CD8-positive, alpha-beta memory T cell (primary cell): Measurements from ENCODE around the gene IFI27L1. TPM values are rescaled to one million over a fixed set of nuclear protein-coding genes. Genes with fewer than 3 reads are reported as not detected.
A peak's percentile ranks its signal among the peaks of the same experiment; 100 is the strongest.

ENCODE experiments used
- CTCF ChIA-PET: fragments of 350-600 bp; sonication (Branson Sonifier 250); formaldehyde crosslinking; loops from one replicate; lab custom pipeline; 2021; ENCODE audit warnings: antibody characterized with exemption; lab: Charles Lee
- POLR2A ChIA-PET: fragments of 350-600 bp; sonication (Branson Sonifier 250); formaldehyde crosslinking; loops from one replicate; lab custom pipeline; 2021; ENCODE audit warnings: antibody characterized with exemption; lab: Charles Lee
- DNase-seq, 5 donors: peaks; one replicate each; pipeline versions ENCODE4 v3.0.0 to v3.0.0-alpha.2; 2020 to 2022; ENCODE audit warnings: mixed read lengths in 1 of 5
- H3K27ac ChIP-seq: one replicate; pipeline ENCODE4 v1.7.0; 2013; ENCODE audit warnings: low read depth, mild to moderate bottlenecking, low read length, moderate library complexity
- H3K27me3 ChIP-seq: 2 replicates; pipeline ENCODE4 v1.7.0; 2013; ENCODE audit warnings: low read length, mild to moderate bottlenecking; ENCODE audit not compliant: insufficient read depth, poor library complexity, severe bottlenecking
- H3K36me3 ChIP-seq: 2 replicates; pipeline ENCODE4 v1.7.0; 2013; ENCODE audit warnings: mild to moderate bottlenecking, low read length, moderate library complexity; ENCODE audit not compliant: insufficient read depth
- H3K4me1 ChIP-seq: 2 replicates; pipeline ENCODE4 v1.7.0; 2013; ENCODE audit warnings: mild to moderate bottlenecking, low read length, moderate library complexity; ENCODE audit not compliant: insufficient read depth
- H3K4me3 ChIP-seq: 2 replicates; pipeline ENCODE4 v1.7.0; 2013; ENCODE audit warnings: mild to moderate bottlenecking, low read length
- H3K9me3 ChIP-seq: 2 replicates; pipeline ENCODE4 v1.7.0; 2013; ENCODE audit warnings: mild to moderate bottlenecking, low read length
- H3K27ac Mint-ChIP-seq, 8 donors: one replicate each; pipeline ENCODE4 v1.8.0; 2020 to 2021; ENCODE audit warnings: mixed read lengths in 8 of 8, mild to moderate bottlenecking in 6 of 8, inconsistent platforms in 3 of 8, moderate library complexity in 3 of 8
- H3K27me3 Mint-ChIP-seq, 2 donors: one replicate each; pipeline ENCODE4 v1.8.0; 2020 to 2021; ENCODE audit warnings: mixed read lengths in 2 of 2, mild to moderate bottlenecking in 1 of 2, moderate library complexity in 1 of 2
- H3K36me3 Mint-ChIP-seq, 3 donors: one replicate each; pipeline ENCODE4 v1.8.0; 2020 to 2021; ENCODE audit warnings: mixed read lengths in 3 of 3, inconsistent platforms in 1 of 3, mild to moderate bottlenecking in 1 of 3
- H3K4me1 Mint-ChIP-seq, 3 donors: one replicate each; pipeline ENCODE4 v1.8.0; 2020 to 2021; ENCODE audit warnings: mixed read lengths in 3 of 3, inconsistent platforms in 1 of 3, mild to moderate bottlenecking in 1 of 3
- H3K4me3 Mint-ChIP-seq, 7 donors: one replicate each; pipeline ENCODE4 v1.8.0; 2020 to 2021; ENCODE audit warnings: mixed read lengths in 7 of 7, mild to moderate bottlenecking in 6 of 7, moderate library complexity in 4 of 7, inconsistent platforms in 2 of 7
- H3K9me3 Mint-ChIP-seq, 5 donors: one replicate each; pipeline ENCODE4 v1.8.0; 2020 to 2022; ENCODE audit warnings: mixed read lengths in 5 of 5, mild to moderate bottlenecking in 3 of 5, moderate library complexity in 2 of 5, inconsistent platforms in 1 of 5
- polyA plus RNA-seq: library from polyadenylated mRNA; unstranded; fragments of 300-500 nt; fragmentation: Illumina TruSeq; gene quantifications from one replicate; pipeline ENCODE4 v1.2.3, GENCODE V29; 2021
- total RNA-seq, 2 experiments: library from RNA; stranded (reverse); gene quantifications; one replicate each; pipeline ENCODE4 v1.2.3, GENCODE V29; 2021

IFI27L1 gene
- total and polyA plus RNA-seq, 3 experiments from 2014 or later = 8.3 to 18.4 (median 15.5) TPM

GRCh38 chr14:94088516-94088915, 7.4 kb downstream of the IFI27L1 start:
- Mint-ChIP-seq H3K27ac (no peak overlapping the region), H3K36me3 (peaks cover 0 to 2% (median 0%) of the 10 kb centered on the region in 3 donors), H3K27me3 (peaks cover 0 to 2% of the 10 kb centered on the region in 2 donors), H3K9me3 (no peaks in the 10 kb centered on the region), H3K4me3 (no peak overlapping the region), H3K4me1 (no peaks in the 10 kb centered on the region)
- H3K9me3 ChIP-seq = no peaks in the 10 kb centered on the region
- H3K4me3 ChIP-seq = no peak overlapping the region
- H3K27ac ChIP-seq = no peak overlapping the region
- no peaks in the 10 kb centered on the region for H3K4me1 ChIP-seq
- no peaks in the 10 kb centered on the region for H3K36me3 ChIP-seq
- ChIA-PET CTCF (interaction anchor here (0.9 kb wide), 2 partner anchors 44 to 48 kb away, joined by 3 to 4 read pairs; no protein-coding TSS in a partner anchor), POLR2A (no interaction called here)
- no peaks in the 10 kb centered on the region for H3K27me3 ChIP-seq
- no peak for DNase-seq

- peaks cover 0 to 2% of the 10 kb centered on the region in 2 donors for H3K27me3 Mint-ChIP-seq
- POLR2A ChIA-PET = no interaction called here
- CTCF ChIA-PET = no interaction called here
Observed at GRCh38 chr14:94089479-94089878, 8.4 kb downstream of the IFI27L1 start.

GRCh38 chr14:94093418-94093817, 12.3 kb downstream of the IFI27L1 start:
- H3K4me1 ChIP-seq = no peaks in the 10 kb centered on the region
- H3K4me3 Mint-ChIP-seq = no peak overlapping the region
- ChIA-PET POLR2A (no interaction called here), CTCF (no interaction called here)
- no peak overlapping the region for H3K27ac ChIP-seq
- no peaks in the 10 kb centered on the region for H3K36me3 ChIP-seq
- no peaks in the 10 kb centered on the region for H3K27me3 Mint-ChIP-seq
- DNase-seq = no peak
- H3K27ac Mint-ChIP-seq = no peak overlapping the region
- no peaks in the 10 kb centered on the region for H3K27me3 ChIP-seq
- H3K4me3 ChIP-seq = no peak overlapping the region
- H3K36me3 Mint-ChIP-seq = no peaks in the 10 kb centered on the region
- no peaks in the 10 kb centered on the region for H3K9me3 Mint-ChIP-seq
- no peaks in the 10 kb centered on the region for H3K9me3 ChIP-seq
- H3K4me1 Mint-ChIP-seq = no peaks in the 10 kb centered on the region

More at GRCh38 chr14:94089479-94089878, 8.4 kb downstream of the IFI27L1 start:
- no peaks in the 10 kb centered on the region for H3K4me1 ChIP-seq
- H3K27ac ChIP-seq = no peak overlapping the region
- no peaks in the 10 kb centered on the region for H3K27me3 ChIP-seq
- H3K36me3 Mint-ChIP-seq = peaks cover 0 to 2% (median 0%) of the 10 kb centered on the region in 3 donors
- H3K4me3 ChIP-seq = no peak overlapping the region
- DNase-seq = no peak
- no peaks in the 10 kb centered on the region for H3K9me3 Mint-ChIP-seq
- no peaks in the 10 kb centered on the region for H3K9me3 ChIP-seq
- H3K4me1 Mint-ChIP-seq = no peaks in the 10 kb centered on the region
- H3K36me3 ChIP-seq = no peaks in the 10 kb centered on the region
- no peak overlapping the region for H3K4me3 Mint-ChIP-seq
- no peak overlapping the region for H3K27ac Mint-ChIP-seq

- Mint-ChIP-seq H3K4me3 (no peak overlapping the region), H3K27me3 (no peaks in the 10 kb centered on the region), H3K27ac (no peak overlapping the region), H3K36me3 (peaks cover 0 to 2% (median 0%) of the 10 kb centered on the region in 3 donors), H3K4me1 (no peaks in the 10 kb centered on the region), H3K9me3 (no peaks in the 10 kb centered on the region)
- CTCF ChIA-PET = no interaction called here
- Histone ChIP-seq H3K9me3 (no peaks in the 10 kb centered on the region), H3K4me1 (no peaks in the 10 kb centered on the region), H3K27ac (no peak overlapping the region), H3K4me3 (no peak overlapping the region), H3K27me3 (no peaks in the 10 kb centered on the region), H3K36me3 (no peaks in the 10 kb centered on the region)
- DNase-seq = no peak
- POLR2A ChIA-PET = no interaction called here
Observed at GRCh38 chr14:94097091-94097490, 16.0 kb downstream of the IFI27L1 start.

GRCh38 chr14:94098326-94098992, 17.3 kb downstream of the IFI27L1 start:
- Mint-ChIP-seq H3K27me3 (no peaks in the 10 kb centered on the region), H3K36me3 (peaks cover 0 to 2% (median 0%) of the 10 kb centered on the region in 3 donors), H3K4me3 (no peak overlapping the region), H3K9me3 (no peaks in the 10 kb centered on the region), H3K4me1 (no peaks in the 10 kb centered on the region), H3K27ac (no peak overlapping the region)
- Histone ChIP-seq H3K27ac (no peak overlapping the region), H3K36me3 (no peaks in the 10 kb centered on the region), H3K27me3 (no peaks in the 10 kb centered on the region), H3K9me3 (no peaks in the 10 kb centered on the region), H3K4me1 (no peaks in the 10 kb centered on the region), H3K4me3 (no peak overlapping the region)
- no peak for DNase-seq
- CTCF ChIA-PET = no interaction called here
- POLR2A ChIA-PET = no interaction called here

GRCh38 chr14:94099006-94099405, 17.9 kb downstream of the IFI27L1 start:
- H3K27me3 Mint-ChIP-seq = no peaks in the 10 kb centered on the region
- ChIA-PET POLR2A (no interaction called here), CTCF (no interaction called here)
- Histone ChIP-seq H3K36me3 (no peaks in the 10 kb centered on the region), H3K4me1 (no peaks in the 10 kb centered on the region), H3K9me3 (no peaks in the 10 kb centered on the region), H3K27ac (no peak overlapping the region), H3K27me3 (no peaks in the 10 kb centered on the region), H3K4me3 (no peak overlapping the region)
- DNase-seq = no peak
- peaks cover 0 to 2% (median 0%) of the 10 kb centered on the region in 3 donors for H3K36me3 Mint-ChIP-seq
- no peak overlapping the region for H3K4me3 Mint-ChIP-seq
- peak overlapping the region in 1 of 8 donors; percentile 5 for H3K27ac Mint-ChIP-seq
- no peaks in the 10 kb centered on the region for H3K9me3 Mint-ChIP-seq
- H3K4me1 Mint-ChIP-seq = no peaks in the 10 kb centered on the region

GRCh38 chr14:94100847-94101246, 19.7 kb downstream of the IFI27L1 start:
- Histone ChIP-seq H3K27me3 (no peaks in the 10 kb centered on the region), H3K4me3 (no peak overlapping the region), H3K4me1 (no peaks in the 10 kb centered on the region), H3K27ac (no peak overlapping the region), H3K36me3 (no peaks in the 10 kb centered on the region), H3K9me3 (no peaks in the 10 kb centered on the region)
- no peaks in the 10 kb centered on the region for H3K27me3 Mint-ChIP-seq
- no peak for DNase-seq
- POLR2A ChIA-PET = no interaction called here
- H3K4me1 Mint-ChIP-seq = no peaks in the 10 kb centered on the region
- no peaks in the 10 kb centered on the region for H3K9me3 Mint-ChIP-seq
- no peak overlapping the region for H3K27ac Mint-ChIP-seq
- CTCF ChIA-PET = interaction anchor here (1.2 kb wide), 1 partner anchor 36 kb away, joined by 3 read pairs; no protein-coding TSS in a partner anchor
- H3K36me3 Mint-ChIP-seq = peaks cover 0 to 2% (median 0%) of the 10 kb centered on the region in 3 donors
- H3K4me3 Mint-ChIP-seq = no peak overlapping the region

GRCh38 chr14:94101748-94102147, 20.6 kb downstream of the IFI27L1 start:
- H3K36me3 ChIP-seq = no peaks in the 10 kb centered on the region
- no peaks in the 10 kb centered on the region for H3K4me1 ChIP-seq
- H3K4me3 ChIP-seq = no peak overlapping the region
- H3K27ac ChIP-seq = no peak overlapping the region
- POLR2A ChIA-PET = no interaction called here
- Mint-ChIP-seq H3K9me3 (no peaks in the 10 kb centered on the region), H3K4me3 (no peak overlapping the region), H3K36me3 (peaks cover 0 to 2% (median 0%) of the 10 kb centered on the region in 3 donors), H3K4me1 (no peaks in the 10 kb centered on the region), H3K27ac (peak overlapping the region in 1 of 8 donors; percentile 65), H3K27me3 (no peaks in the 10 kb centered on the region)
- H3K27me3 ChIP-seq = no peaks in the 10 kb centered on the region
- no peaks in the 10 kb centered on the region for H3K9me3 ChIP-seq
- CTCF ChIA-PET = no interaction called here
- DNase-seq = no peak
